Activated T-cell treated with anti-CD3 and anti-CD28 coated beads for 48 hours (primary cell): ENCODE measurements around the gene SLC26A1.
A peak's percentile ranks its signal among the peaks of the same experiment; 100 is the strongest.
"Not testable (repeated sequence)": the region's sequence is repeated elsewhere in the genome, so short reads cannot be mapped to it uniquely, and the experiment has no call there.

Experiments
- DNase-seq: peaks from one replicate; pipeline ENCODE4 v3.0.0-alpha.2; 2020; ENCODE audit warnings: low read depth

Gene SLC26A1

GRCh38 chr4:1013225-1014073, 20.2 kb upstream of the SLC26A1 start:
- DNase-seq, result no peak

DNA sequence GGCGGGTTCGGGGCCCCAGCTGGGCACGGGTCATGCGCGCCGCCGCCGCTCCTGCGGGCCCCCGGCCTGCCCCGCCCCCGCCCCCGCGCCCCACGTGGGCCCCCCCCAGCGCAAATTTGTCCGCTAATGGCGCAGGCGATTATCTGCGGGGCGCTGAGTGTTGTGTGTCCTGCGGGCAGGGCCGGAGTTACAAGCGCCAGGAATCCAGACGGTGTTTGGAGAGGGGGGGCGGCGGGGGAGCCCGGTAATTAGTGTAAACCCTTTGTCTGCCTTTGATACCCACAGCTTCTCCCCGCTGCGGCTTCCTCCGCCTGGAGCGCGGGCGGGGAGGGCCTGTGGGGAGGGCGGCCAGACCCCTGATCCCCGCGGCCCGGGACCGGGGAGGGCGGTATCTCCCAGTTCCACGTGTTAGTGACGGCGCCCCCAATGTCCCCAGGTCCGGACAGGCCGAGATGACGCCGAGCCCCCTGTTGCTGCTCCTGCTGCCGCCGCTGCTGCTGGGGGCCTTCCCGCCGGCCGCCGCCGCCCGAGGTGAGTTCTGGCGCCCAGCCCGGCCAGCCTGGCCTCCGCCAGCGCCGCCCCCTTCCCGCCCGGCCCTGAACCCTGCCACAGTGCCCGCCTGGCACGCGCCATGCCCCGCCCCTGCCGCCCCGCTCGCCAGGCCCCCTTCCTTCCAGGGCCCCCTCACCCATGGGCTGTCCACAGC, 19.0 kb upstream of the SLC26A1 start:
- DNase-seq, result no peak

DNA sequence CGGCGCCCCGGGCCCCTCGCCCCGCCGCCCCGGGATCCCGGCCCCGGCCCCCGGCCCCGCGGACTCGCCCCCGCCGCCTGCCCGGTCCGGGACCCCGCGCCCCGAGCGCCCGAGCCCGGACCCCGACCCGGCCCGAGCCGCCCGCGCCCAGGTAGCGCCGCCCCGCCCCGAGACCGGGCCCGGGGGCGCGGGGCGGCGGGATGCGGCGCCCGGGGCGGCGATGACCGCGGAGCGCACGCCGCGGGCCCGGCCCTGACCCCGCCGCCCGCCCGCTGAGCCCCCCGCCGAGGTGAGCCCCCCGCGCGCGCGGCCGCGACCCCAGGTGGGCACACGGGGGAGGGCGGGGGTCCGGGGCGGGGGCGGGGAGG, 18.4 kb upstream of the SLC26A1 start:
- DNase-seq, result no peak

- DNase-seq, result peak; percentile 93
Observed at GRCh38 chr4:1011022-1011665, 17.9 kb upstream of the SLC26A1 start, which contains the start of gene FGFRL1. FGFRL1 (plus strand) TSS chr4:1011626; CDS start chr4:1012486, 860 bp downstream.

DNA sequence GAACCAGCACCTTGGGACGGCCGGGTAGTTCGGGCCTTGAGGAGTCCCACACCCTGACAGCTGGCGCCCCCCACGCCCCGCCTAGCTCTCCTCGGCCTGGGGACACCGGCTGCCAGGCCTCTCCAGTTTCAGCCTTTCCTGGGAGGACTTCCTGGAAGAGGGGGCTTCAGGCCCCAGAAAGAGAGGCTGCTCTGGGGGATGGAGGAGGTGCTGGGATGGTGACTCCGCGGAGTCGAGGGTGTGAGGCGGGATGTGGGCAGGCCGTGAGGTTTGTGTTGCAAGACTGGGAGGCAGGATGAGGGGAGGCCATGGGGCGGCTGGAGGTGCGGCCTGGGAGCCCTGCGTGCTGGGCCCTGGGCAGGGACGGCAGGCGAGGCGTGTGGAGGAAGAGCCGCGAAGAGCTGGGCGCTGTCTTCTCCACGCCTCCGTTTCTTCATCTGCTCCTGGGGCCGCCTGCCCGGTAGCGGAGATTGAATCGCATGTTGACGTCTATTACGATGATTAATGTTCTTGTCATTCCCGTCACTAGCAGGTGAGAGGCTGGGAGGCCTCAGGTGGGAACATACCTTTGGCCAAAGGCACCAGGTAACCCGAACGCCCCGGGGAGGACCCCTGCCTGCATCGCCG, 17.3 kb upstream of the SLC26A1 start:
- DNase-seq, result peak; percentile 69

DNA sequence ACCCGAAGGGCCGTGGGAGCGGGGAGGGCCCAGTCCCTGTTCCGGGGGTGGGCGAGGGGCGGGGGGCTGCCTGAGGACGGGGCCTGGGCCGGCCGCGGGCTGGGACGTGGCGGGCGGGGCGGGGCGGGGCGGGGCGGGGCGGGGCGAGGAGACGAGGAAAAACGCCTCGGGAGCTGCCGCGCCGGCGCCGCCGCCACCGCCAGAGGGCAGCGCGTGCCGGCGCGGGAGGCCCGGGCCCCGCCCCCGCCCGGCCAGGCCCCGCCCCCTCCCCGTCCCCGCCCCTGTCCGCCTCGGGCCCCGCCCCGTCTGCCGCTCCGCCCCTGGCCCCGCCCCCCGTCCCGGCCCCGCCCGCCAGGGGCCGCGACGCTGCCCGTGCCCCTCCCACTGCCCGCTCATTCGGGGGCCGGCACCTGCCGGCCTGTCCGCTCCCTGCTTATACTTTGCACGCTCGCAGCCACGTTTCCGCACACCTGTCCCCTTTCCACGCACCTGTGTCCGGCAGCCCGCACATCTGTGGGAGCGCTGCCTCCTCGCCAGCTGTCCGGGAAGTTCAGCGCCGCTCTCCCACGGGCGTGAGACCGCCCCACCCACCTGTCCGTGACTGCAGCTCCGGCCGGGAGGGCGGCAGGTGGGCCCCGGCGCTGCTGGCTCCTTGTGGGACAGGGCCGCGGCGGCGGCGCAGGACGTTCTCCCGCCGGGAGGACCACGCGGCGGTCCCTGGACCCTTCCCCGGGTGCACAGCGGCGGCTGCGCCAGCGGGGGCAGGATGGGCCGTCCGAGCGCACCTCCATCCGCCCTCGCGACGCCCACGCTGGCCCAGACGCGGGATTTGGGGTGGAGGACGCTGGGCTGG, 16.6 kb upstream of the SLC26A1 start:
- peak; percentile 59 for DNase-seq

GRCh38 chr4:1008840-1009541, 15.8 kb upstream of the SLC26A1 start:
- no peak for DNase-seq

GRCh38 chr4:1006856-1007255, 13.7 kb upstream of the SLC26A1 start:
- DNase-seq, result no peak

GRCh38 chr4:1004557-1005485, 11.6 kb upstream of the SLC26A1 start:
- DNase-seq, result no peak

- DNase-seq, result no peak
Observed at GRCh38 chr4:1004071-1004418, 10.8 kb upstream of the SLC26A1 start.

- no peak for DNase-seq
Observed at GRCh38 chr4:1003271-1004070, 10.3 kb upstream of the SLC26A1 start.

- DNase-seq, result no peak
Observed at GRCh38 chr4:1002631-1003251, 9.5 kb upstream of the SLC26A1 start.

DNA sequence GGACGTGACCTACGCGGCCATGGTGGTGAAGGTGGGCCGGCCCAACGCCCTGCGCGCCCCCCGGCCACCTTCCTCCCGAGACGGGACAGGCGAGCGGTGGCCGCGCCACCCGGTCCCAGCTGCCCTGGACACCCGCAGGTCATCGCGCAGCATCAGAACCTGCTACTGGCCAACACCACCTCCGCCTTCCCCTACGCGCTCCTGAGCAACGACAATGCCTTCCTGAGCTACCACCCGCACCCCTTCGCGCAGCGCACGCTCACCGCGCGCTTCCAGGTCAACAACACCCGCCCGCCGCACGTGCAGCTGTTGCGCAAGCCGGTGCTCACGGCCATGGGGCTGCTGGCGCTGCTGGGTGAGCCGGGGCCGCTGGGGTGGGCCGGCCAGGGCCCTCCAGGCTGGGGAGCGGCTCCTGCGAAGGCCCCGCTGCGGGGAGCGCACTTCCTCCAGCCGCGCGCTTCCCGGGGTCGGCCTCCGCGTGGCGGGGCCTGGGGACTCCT, 9.0 kb upstream of the SLC26A1 start:
- DNase-seq, result no peak

GRCh38 chr4:1001561-1002130, 8.4 kb upstream of the SLC26A1 start:
- DNase-seq, result no peak

GRCh38 chr4:1000686-1001260, 7.6 kb upstream of the SLC26A1 start:
- no peak for DNase-seq

DNA sequence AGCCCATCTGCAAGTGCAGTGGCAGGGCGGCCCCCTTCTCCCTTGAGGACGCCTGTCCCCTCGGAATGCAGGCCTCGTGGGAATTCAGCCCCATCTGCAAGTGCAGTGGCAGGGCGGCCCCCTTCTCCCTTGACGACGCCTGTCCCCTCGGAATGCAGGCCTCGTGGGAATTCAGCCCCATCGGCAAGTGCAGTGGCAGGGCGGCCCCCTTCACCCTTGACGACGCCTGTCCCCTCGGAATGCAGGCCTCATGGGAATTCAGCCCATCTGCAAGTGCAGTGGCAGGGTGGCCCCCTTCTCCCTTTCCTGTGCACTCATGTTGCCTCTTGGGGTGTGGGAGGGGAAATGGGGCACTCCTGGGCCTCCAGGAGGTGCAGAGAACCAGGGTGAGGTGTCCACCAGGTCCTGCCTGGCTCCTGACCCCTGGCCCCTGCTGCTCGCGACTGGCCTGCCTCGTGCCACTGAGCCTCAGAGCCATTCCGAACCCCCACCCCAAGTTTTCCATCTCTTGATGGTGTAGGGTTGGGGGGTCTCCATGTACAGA, 6.8 kb upstream of the SLC26A1 start:
- DNase-seq, result no peak

DNA sequence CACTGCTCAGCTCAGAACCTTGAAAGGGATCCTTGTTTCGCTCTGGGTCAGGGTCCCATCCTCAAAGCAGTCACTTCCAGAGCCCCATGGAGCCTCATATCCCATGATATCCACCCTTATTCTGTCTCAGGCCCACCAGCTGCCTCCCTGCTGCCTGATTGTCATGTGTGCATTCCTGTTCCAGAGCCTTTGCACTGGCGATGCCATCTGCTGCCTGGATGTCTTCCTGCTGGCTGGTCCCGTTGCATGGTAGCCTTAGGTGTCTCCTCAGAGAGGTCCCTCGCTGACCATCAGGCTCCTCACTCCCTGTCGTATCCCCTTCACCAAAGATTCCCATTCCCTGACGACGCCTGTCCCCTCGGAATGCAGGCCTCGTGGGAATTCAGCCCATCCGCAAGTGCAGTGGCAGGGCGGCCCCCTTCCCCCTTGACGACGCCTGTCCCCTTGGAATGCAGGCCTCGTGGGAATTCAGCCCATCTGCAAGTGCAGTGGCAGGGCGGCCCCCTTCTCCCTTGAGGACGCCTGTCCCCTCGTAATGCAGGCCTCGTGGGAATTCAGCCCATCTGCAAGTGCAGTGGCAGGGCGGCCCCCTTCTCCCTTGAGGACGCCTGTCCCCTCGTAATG, 6.1 kb upstream of the SLC26A1 start:
- not testable (repeated sequence) for DNase-seq
